ENCODE measurements around the gene BSCL2. TPM values are rescaled to one million over a fixed set of nuclear protein-coding genes. Genes with fewer than 3 reads are reported as not detected.
"Not testable (repeated sequence)": the region's sequence is repeated elsewhere in the genome, so short reads cannot be mapped to it uniquely, and the experiment has no call there.

Gene BSCL2
- total and polyA plus RNA-seq, 7 experiments from 2014 or later: 28.4 to 63.5 (median 51.2) TPM

- ATAC-seq; H3K27me3 ChIP-seq (ENCODE audit: control insufficient read depth in 2 of 2, insufficient read depth in 2 of 2, low read length in 2 of 2); H3K4me3 ChIP-seq (ENCODE audit: low read length); H3K9me3 Mint-ChIP-seq; H3K27ac ChIP-seq (ENCODE audit: low read depth, low read length); CTCF ChIA-PET; H3K9me3 ChIP-seq (ENCODE audit: control insufficient read depth in 2 of 3, low read length in 3 of 3); DNase-seq; H3K27me3 Mint-ChIP-seq: not testable (repeated sequence)
- H3K4me1 Mint-ChIP-seq: peaks cover 29 to 67% (median 56%) of the 10 kb centered on the region in 7 donors
- H3K36me3 Mint-ChIP-seq: peaks cover 4 to 28% (median 10%) of the 10 kb centered on the region in 5 donors
- Histone ChIP-seq H3K4me1 (ENCODE audit: control insufficient read depth in 2 of 2, insufficient read depth in 2 of 2, low read length in 2 of 2) (peaks cover 13 to 31% of the 10 kb centered on the region in 2 donors), H3K36me3 (ENCODE audit: control insufficient read depth in 2 of 3, insufficient read depth in 3 of 3, low read length in 3 of 3) (peaks cover 0 to 46% (median 3%) of the 10 kb centered on the region in 3 experiments)
- H3K4me3 Mint-ChIP-seq: peak overlapping the region in 1 of 10 donors; percentile 41
- POLR2A ChIA-PET: interaction anchor here (0.6 to 14.8 kb wide), 8 partner anchors 7 to 85 kb away, joined by 3 to 332 read pairs (median 11); partner anchors contain the start of genes BSCL2, C11orf98, CSKMT and GANAB
- intact Hi-C loops (cut with micrococcal nuclease): loop anchor here in 1 of 2 donors (10.0 kb wide), 1 partner anchor 251 kb away; no protein-coding TSS in a partner anchor
- peak overlapping the region in 3 of 9 donors; percentile 23 to 62 (median 47) for H3K27ac Mint-ChIP-seq
Observed at GRCh38 chr11:62675415-62675814, 31.8 kb downstream of the BSCL2 start.

GRCh38 chr11:62673196-62673525 lies 34.1 kb downstream of the BSCL2 start:
- peaks cover 26 to 68% (median 57%) of the 10 kb centered on the region in 7 donors for H3K4me1 Mint-ChIP-seq
- peak overlapping the region in 5 of 9 donors; percentile 22 to 97 (median 91) for H3K27ac Mint-ChIP-seq
- CTCF ChIA-PET: interaction anchor here (1.0 to 1.5 kb wide), 2 partner anchors 9 to 22 kb away, joined by 3 to 11 read pairs; partner anchors contain the start of genes C11orf98 and CSKMT
- intact Hi-C loops (cut with micrococcal nuclease): loop anchor here in 1 of 2 donors (2.0 to 10.0 kb wide), 3 partner anchors 50 to 248 kb away; no protein-coding TSS in a partner anchor
- H3K4me3 Mint-ChIP-seq: peak overlapping the region; percentile 47 to 100 (median 99)
- peaks cover 4 to 31% (median 10%) of the 10 kb centered on the region in 5 donors for H3K36me3 Mint-ChIP-seq
- H3K4me1 ChIP-seq (ENCODE audit: control insufficient read depth in 2 of 2, insufficient read depth in 2 of 2, low read length in 2 of 2): peaks cover 9 to 29% of the 10 kb centered on the region in 2 donors
- POLR2A ChIA-PET: interaction anchor here (0.9 to 14.8 kb wide), 17 partner anchors 4 to 182 kb away, joined by 3 to 332 read pairs (median 4); partner anchors contain the start of genes BSCL2, C11orf98, CSKMT and GANAB
- H3K27me3 Mint-ChIP-seq: no peaks in the 10 kb centered on the region
- no peaks in the 10 kb centered on the region for H3K9me3 ChIP-seq (ENCODE audit: control insufficient read depth in 2 of 3, low read length in 3 of 3)
- ATAC-seq (no peak), DNase-seq (no peak)
- peaks cover 0 to 42% (median 3%) of the 10 kb centered on the region in 3 experiments for H3K36me3 ChIP-seq (ENCODE audit: control insufficient read depth in 2 of 3, insufficient read depth in 3 of 3, low read length in 3 of 3)
- peak overlapping the region; percentile 90 for H3K27ac ChIP-seq (ENCODE audit: low read depth, low read length)
- peak overlapping the region; percentile 2 for H3K4me3 ChIP-seq (ENCODE audit: low read length)
- no peaks in the 10 kb centered on the region for H3K9me3 Mint-ChIP-seq
- no peaks in the 10 kb centered on the region for H3K27me3 ChIP-seq (ENCODE audit: control insufficient read depth in 2 of 2, insufficient read depth in 2 of 2, low read length in 2 of 2)

- peak within 1 kb of the TSS; percentile 91 to 97 (median 96) for H3K27ac Mint-ChIP-seq
- no peaks in the 10 kb centered on the region for H3K9me3 Mint-ChIP-seq
- H3K4me1 ChIP-seq (ENCODE audit: control insufficient read depth in 2 of 2, insufficient read depth in 2 of 2, low read length in 2 of 2): peaks cover 12 to 25% of the 10 kb centered on the region in 2 donors
- H3K36me3 ChIP-seq (ENCODE audit: control insufficient read depth in 2 of 3, insufficient read depth in 3 of 3, low read length in 3 of 3): peaks cover 0 to 36% (median 0%) of the 10 kb centered on the region in 3 experiments
- H3K27me3 ChIP-seq (ENCODE audit: control insufficient read depth in 2 of 2, insufficient read depth in 2 of 2, low read length in 2 of 2): no peaks in the 10 kb centered on the region
- H3K4me1 Mint-ChIP-seq: peaks cover 13 to 62% (median 51%) of the 10 kb centered on the region in 7 donors
- POLR2A ChIA-PET: interaction anchor here (0.7 to 14.8 kb wide), 35 partner anchors 6 to 210 kb away, joined by 3 to 332 read pairs (median 6); partner anchors contain the start of genes B3GAT3, BSCL2, EEF1G and GANAB
- H3K27ac ChIP-seq (ENCODE audit: low read depth, low read length): peak within 1 kb of the TSS; percentile 90
- intact Hi-C loops (cut with micrococcal nuclease): loop anchor here (1.0 to 10.0 kb wide), 7 partner anchors 8 to 247 kb away; partner anchors contain the start of genes INTS5 (in 2 of the 2), UBXN1 (in 2 of the 2) and TUT1 (in 1 of the 2)
- DNase-seq (peak; percentile 49 to 80 (median 73)), ATAC-seq (peak; percentile 85)
- H3K4me3 ChIP-seq (ENCODE audit: low read length): peak within 1 kb of the TSS; percentile 62
- H3K9me3 ChIP-seq (ENCODE audit: control insufficient read depth in 2 of 3, low read length in 3 of 3): no peaks in the 10 kb centered on the region
- peak within 1 kb of the TSS; percentile 94 to 100 (median 99) for H3K4me3 Mint-ChIP-seq
- peaks cover 4 to 25% (median 5%) of the 10 kb centered on the region in 5 donors for H3K36me3 Mint-ChIP-seq
- no peaks in the 10 kb centered on the region for H3K27me3 Mint-ChIP-seq
- CTCF ChIA-PET: interaction anchor here (0.6 to 1.7 kb wide), 5 partner anchors 9 to 247 kb away, joined by 4 to 9 read pairs (median 4); partner anchors contain the start of gene TUT1
Observed at GRCh38 chr11:62671608-62672389, 35.4 kb downstream of the BSCL2 start, which contains the start of the genes LBHD1 and UQCC3. LBHD1 (minus strand) TSS chr11:62672267; CDS start chr11:62670031, 2,236 bp downstream. UQCC3 (plus strand) TSS chr11:62671673; CDS start chr11:62671746, 73 bp downstream.

- Mint-ChIP-seq H3K36me3 (peaks cover 4 to 29% (median 5%) of the 10 kb centered on the region in 5 donors), H3K4me1 (peaks cover 16 to 67% (median 55%) of the 10 kb centered on the region in 7 donors), H3K9me3 (no peaks in the 10 kb centered on the region), H3K27ac (peak overlapping the region; percentile 91 to 97 (median 96)), H3K27me3 (no peaks in the 10 kb centered on the region), H3K4me3 (peak overlapping the region; percentile 94 to 100 (median 99))
- intact Hi-C loops (cut with micrococcal nuclease): loop anchor here (1.0 to 10.0 kb wide), 6 partner anchors 8 to 246 kb away; partner anchors contain the start of genes INTS5 (in 2 of the 2), UBXN1 (in 2 of the 2) and TUT1 (in 1 of the 2)
- Histone ChIP-seq H3K4me1 (ENCODE audit: control insufficient read depth in 2 of 2, insufficient read depth in 2 of 2, low read length in 2 of 2) (peaks cover 18 to 31% of the 10 kb centered on the region in 2 donors), H3K27ac (ENCODE audit: low read depth, low read length) (peak overlapping the region; percentile 90), H3K36me3 (ENCODE audit: control insufficient read depth in 2 of 3, insufficient read depth in 3 of 3, low read length in 3 of 3) (peaks cover 0 to 30% (median 0%) of the 10 kb centered on the region in 3 experiments), H3K4me3 (ENCODE audit: low read length) (peak overlapping the region; percentile 62), H3K27me3 (ENCODE audit: control insufficient read depth in 2 of 2, insufficient read depth in 2 of 2, low read length in 2 of 2) (no peaks in the 10 kb centered on the region), H3K9me3 (ENCODE audit: control insufficient read depth in 2 of 3, low read length in 3 of 3) (no peaks in the 10 kb centered on the region)
- CTCF ChIA-PET: interaction anchor here (0.7 to 1.7 kb wide), 4 partner anchors 9 to 80 kb away, joined by 4 to 9 read pairs (median 4); partner anchors contain the start of gene TUT1
- DNase-seq: peak in 1 of 9 donors; percentile 68
- POLR2A ChIA-PET: interaction anchor here (0.7 to 14.8 kb wide), 29 partner anchors 6 to 211 kb away, joined by 3 to 332 read pairs (median 8); partner anchors contain the start of genes B3GAT3, BSCL2, EEF1G and GANAB
- peak; percentile 61 for ATAC-seq
Observed at GRCh38 chr11:62671236-62671607, 36.0 kb downstream of the BSCL2 start.

- peaks cover under 1 to 28% (median under 1%) of the 10 kb centered on the region in 5 donors for H3K36me3 Mint-ChIP-seq
- H3K4me1 ChIP-seq (ENCODE audit: control insufficient read depth in 2 of 2, insufficient read depth in 2 of 2, low read length in 2 of 2): peaks cover 21 to 33% of the 10 kb centered on the region in 2 donors
- no peaks in the 10 kb centered on the region for H3K27me3 Mint-ChIP-seq
- POLR2A ChIA-PET: interaction anchor here (0.6 to 14.8 kb wide), 17 partner anchors 8 to 1511 kb away, joined by 3 to 332 read pairs (median 5); partner anchors contain the start of genes B3GAT3, BSCL2, GANAB and GNG3
- H3K4me3 Mint-ChIP-seq: peak overlapping the region in 7 of 10 donors; percentile 32 to 100 (median 98)
- H3K27me3 ChIP-seq (ENCODE audit: control insufficient read depth in 2 of 2, insufficient read depth in 2 of 2, low read length in 2 of 2): no peaks in the 10 kb centered on the region
- H3K4me3 ChIP-seq (ENCODE audit: low read length): no peak overlapping the region
- DNase-seq (no peak), ATAC-seq (no peak)
- CTCF ChIA-PET: interaction anchor here (0.6 to 1.3 kb wide), 2 partner anchors 49 to 75 kb away, joined by 3 to 4 read pairs; no protein-coding TSS in a partner anchor
- H3K4me1 Mint-ChIP-seq: peaks cover 12 to 70% (median 53%) of the 10 kb centered on the region in 7 donors
- H3K27ac ChIP-seq (ENCODE audit: low read depth, low read length): peak overlapping the region; percentile 90
- H3K9me3 ChIP-seq (ENCODE audit: control insufficient read depth in 2 of 3, low read length in 3 of 3): no peaks in the 10 kb centered on the region
- peak overlapping the region in 8 of 9 donors; percentile 79 to 97 (median 95) for H3K27ac Mint-ChIP-seq
- peaks cover 0 to 38% (median 0%) of the 10 kb centered on the region in 3 experiments for H3K36me3 ChIP-seq (ENCODE audit: control insufficient read depth in 2 of 3, insufficient read depth in 3 of 3, low read length in 3 of 3)
- peaks cover 0 to 3% (median 0%) of the 10 kb centered on the region in 11 donors for H3K9me3 Mint-ChIP-seq
- intact Hi-C loops (cut with micrococcal nuclease): loop anchor here (2.0 to 10.0 kb wide), 3 partner anchors 17 to 245 kb away; partner anchors contain the start of gene INTS5 (in 2 of the 2)
Observed at GRCh38 chr11:62669420-62670161, 37.6 kb downstream of the BSCL2 start.
